ENCODE results near the gene FIP1L1.
"Not testable (repeated sequence)": the region's sequence is repeated elsewhere in the genome, so short reads cannot be mapped to it uniquely, and the experiment has no call there.

FIP1L1 gene

GRCh38 chr4:53377319-53378170 lies at the start of gene FIP1L1:
Gene FIP1L1, plus strand, starts transcription at chr4:53377641. Its CDS starts 198 bp downstream, at chr4:53377839.
- peak; percentile 63 to 92 (median 86) for DNase-seq

- not testable (repeated sequence) for DNase-seq
These were observed 42.5 kb upstream of the FIP1L1 start for GRCh38 chr4:53334916-53335315.

- not testable (repeated sequence) for DNase-seq
These were observed 37.3 kb upstream of the FIP1L1 start for GRCh38 chr4:53340145-53340544.

GRCh38 chr4:53346392-53346791 lies 31.0 kb upstream of the FIP1L1 start:
- DNase-seq, result not testable (repeated sequence)

GRCh38 chr4:53346920-53347852 lies 30.3 kb upstream of the FIP1L1 start:
- DNase-seq, result peak in 4 of 14 donors; percentile 1 to 23 (median 4)

- no peak for DNase-seq
These were observed 29.4 kb upstream of the FIP1L1 start for GRCh38 chr4:53348046-53348445.

GRCh38 chr4:53349091-53349491 lies 28.4 kb upstream of the FIP1L1 start:
- DNase-seq, result no peak

- DNase-seq, result no peak
These were observed 23.3 kb upstream of the FIP1L1 start for GRCh38 chr4:53354012-53354722.

- DNase-seq, result no peak
These were observed 21.4 kb upstream of the FIP1L1 start for GRCh38 chr4:53355930-53356521.

- no peak for DNase-seq
These were observed 16.0 kb upstream of the FIP1L1 start for GRCh38 chr4:53361451-53361850.

- no peak for DNase-seq
These were observed 15.3 kb upstream of the FIP1L1 start for GRCh38 chr4:53362093-53362492.

GRCh38 chr4:53364624-53365023 lies 12.8 kb upstream of the FIP1L1 start:
- DNase-seq, result no peak

GRCh38 chr4:53365121-53365485 lies 12.3 kb upstream of the FIP1L1 start:
- DNase-seq, result peak in 1 of 14 donors; percentile 21

GRCh38 chr4:53365486-53366300 lies 11.7 kb upstream of the FIP1L1 start, which contains the start of gene SCFD2:
Gene SCFD2, minus strand, starts transcription at chr4:53366061.
- DNase-seq, result peak; percentile 69 to 99 (median 94)

- no peak for DNase-seq
These were observed 11.1 kb upstream of the FIP1L1 start for GRCh38 chr4:53366301-53366716.

- DNase-seq, result no peak
These were observed 9.7 kb upstream of the FIP1L1 start for GRCh38 chr4:53367721-53368120.

GRCh38 chr4:53371049-53371448 lies 6.4 kb upstream of the FIP1L1 start:
- DNase-seq, result no peak

- DNase-seq, result no peak
These were observed 5.5 kb upstream of the FIP1L1 start for GRCh38 chr4:53371843-53372521.

- no peak for DNase-seq
These were observed 2.6 kb upstream of the FIP1L1 start for GRCh38 chr4:53374777-53375258.

GRCh38 chr4:53376900-53377299 lies 541 bp upstream of the FIP1L1 start:
- DNase-seq, result peak in 2 of 14 donors; percentile 2 to 42

- no peak for DNase-seq
These were observed 686 bp downstream of the FIP1L1 start for GRCh38 chr4:53378171-53378482.
